ENCODE results near the gene GOSR2. TPM values are rescaled to one million over a fixed set of nuclear protein-coding genes. Genes with fewer than 3 reads are reported as not detected.

Gene GOSR2
- total and polyA plus RNA-seq, 2 donors from 2014 or later: 61.4 to 68.2 TPM

DNA sequence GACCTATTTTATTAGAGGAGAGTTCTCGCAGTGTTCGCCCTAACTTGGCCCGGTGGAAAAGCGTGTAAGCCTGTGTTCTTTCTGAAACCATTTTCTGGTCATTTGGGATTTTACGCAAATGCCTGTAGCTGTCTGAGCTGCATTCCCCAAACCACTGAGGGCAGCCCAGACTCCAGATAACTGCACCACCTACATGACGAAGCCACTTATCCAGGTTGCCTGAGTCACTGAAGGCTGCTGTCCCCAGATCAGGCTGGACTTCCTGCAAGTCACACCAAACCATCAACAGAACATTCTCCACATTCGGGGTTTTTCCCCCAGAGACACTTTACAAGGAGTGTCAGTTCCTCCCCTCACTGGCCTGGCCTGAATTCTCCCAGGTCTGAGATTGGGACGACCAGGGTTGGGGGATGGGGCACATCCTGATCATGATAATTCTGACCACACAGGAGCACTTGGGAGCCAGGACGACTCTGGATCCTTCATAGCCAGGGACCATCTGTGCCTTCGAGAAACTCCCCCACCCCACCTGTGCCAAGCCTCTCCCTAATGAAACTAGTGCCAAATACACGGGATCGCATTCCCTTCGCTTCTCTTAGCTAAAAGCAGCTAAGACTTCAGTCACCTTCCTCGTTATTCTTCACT, 53.8 kb downstream of the GOSR2 start:
- Histone ChIP-seq H3K4me3 (ENCODE audit: low read length in 3 of 3) (no peak overlapping the region), H3K9me3 (ENCODE audit: control insufficient read depth in 2 of 3, insufficient read depth in 1 of 3, low read length in 3 of 3) (no peaks in the 10 kb centered on the region), H3K27me3 (ENCODE audit: control insufficient read depth, insufficient read depth, low read length) (peaks cover 21% of the 10 kb centered on the region), H3K9ac (ENCODE audit: low read length in 3 of 3) (no peak overlapping the region), H3K36me3 (ENCODE audit: control insufficient read depth in 2 of 3, insufficient read depth in 3 of 3, low read length in 3 of 3) (no peaks in the 10 kb centered on the region), H3K27ac (ENCODE audit: low read depth in 2 of 2, low read length in 2 of 2) (no peak overlapping the region), H3K4me1 (ENCODE audit: control insufficient read depth in 2 of 3, insufficient read depth in 2 of 3, low read depth in 1 of 3, low read length in 3 of 3) (peaks cover 0 to 8% (median 0%) of the 10 kb centered on the region in 3 donors)
- FAIRE-seq: no peak
- intact Hi-C loops (cut with DNase I): no loop called here
- TF ChIP-seq, protein P1, sequence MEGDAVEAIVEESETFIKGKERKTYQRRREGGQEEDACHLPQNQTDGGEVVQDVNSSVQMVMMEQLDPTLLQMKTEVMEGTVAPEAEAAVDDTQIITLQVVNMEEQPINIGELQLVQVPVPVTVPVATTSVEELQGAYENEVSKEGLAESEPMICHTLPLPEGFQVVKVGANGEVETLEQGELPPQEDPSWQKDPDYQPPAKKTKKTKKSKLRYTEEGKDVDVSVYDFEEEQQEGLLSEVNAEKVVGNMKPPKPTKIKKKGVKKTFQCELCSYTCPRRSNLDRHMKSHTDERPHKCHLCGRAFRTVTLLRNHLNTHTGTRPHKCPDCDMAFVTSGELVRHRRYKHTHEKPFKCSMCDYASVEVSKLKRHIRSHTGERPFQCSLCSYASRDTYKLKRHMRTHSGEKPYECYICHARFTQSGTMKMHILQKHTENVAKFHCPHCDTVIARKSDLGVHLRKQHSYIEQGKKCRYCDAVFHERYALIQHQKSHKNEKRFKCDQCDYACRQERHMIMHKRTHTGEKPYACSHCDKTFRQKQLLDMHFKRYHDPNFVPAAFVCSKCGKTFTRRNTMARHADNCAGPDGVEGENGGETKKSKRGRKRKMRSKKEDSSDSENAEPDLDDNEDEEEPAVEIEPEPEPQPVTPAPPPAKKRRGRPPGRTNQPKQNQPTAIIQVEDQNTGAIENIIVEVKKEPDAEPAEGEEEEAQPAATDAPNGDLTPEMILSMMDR (IDR thresholded peaks at IDR 0.05; ENCODE audit: borderline replicate concordance, extremely low read depth, insufficient read depth): no peak
- DNase-seq: peak in 1 of 5 donors; percentile 18

DNA sequence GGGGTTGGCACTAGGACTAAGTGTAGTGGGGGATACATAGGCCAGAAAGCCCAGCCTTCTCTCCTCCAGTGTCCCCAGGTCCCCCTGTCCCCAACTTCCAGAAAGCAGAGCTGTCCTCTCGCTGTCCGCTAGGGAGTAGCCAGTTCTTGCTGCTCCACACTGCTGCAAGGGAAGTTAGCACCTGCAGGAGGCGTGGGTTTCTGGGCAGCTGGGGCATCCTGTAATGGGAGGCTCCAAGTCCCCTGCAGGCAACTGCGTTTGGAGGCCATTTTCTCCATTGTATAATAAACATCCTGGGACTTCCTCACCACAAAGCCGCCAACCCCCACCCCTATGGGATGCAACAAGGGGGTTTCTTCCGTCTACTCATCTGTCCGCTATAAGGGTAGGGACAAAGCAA, 54.4 kb downstream of the GOSR2 start:
- FAIRE-seq: no peak
- Histone ChIP-seq H3K9ac (ENCODE audit: low read length in 3 of 3) (no peak overlapping the region), H3K27me3 (ENCODE audit: control insufficient read depth, insufficient read depth, low read length) (peaks cover 21% of the 10 kb centered on the region), H3K9me3 (ENCODE audit: control insufficient read depth in 2 of 3, insufficient read depth in 1 of 3, low read length in 3 of 3) (no peaks in the 10 kb centered on the region), H3K27ac (ENCODE audit: low read depth in 2 of 2, low read length in 2 of 2) (no peak overlapping the region), H3K4me3 (ENCODE audit: low read length in 3 of 3) (no peak overlapping the region), H3K36me3 (ENCODE audit: control insufficient read depth in 2 of 3, insufficient read depth in 3 of 3, low read length in 3 of 3) (no peaks in the 10 kb centered on the region), H3K4me1 (ENCODE audit: control insufficient read depth in 2 of 3, insufficient read depth in 2 of 3, low read depth in 1 of 3, low read length in 3 of 3) (peaks cover 0 to 8% (median 0%) of the 10 kb centered on the region in 3 donors)
- intact Hi-C loops (cut with DNase I): no loop called here
- DNase-seq: peak; percentile 39 to 82 (median 80)
- TF ChIP-seq, protein P1 (IDR thresholded peaks at IDR 0.05; ENCODE audit: borderline replicate concordance, extremely low read depth, insufficient read depth): no peak

DNA sequence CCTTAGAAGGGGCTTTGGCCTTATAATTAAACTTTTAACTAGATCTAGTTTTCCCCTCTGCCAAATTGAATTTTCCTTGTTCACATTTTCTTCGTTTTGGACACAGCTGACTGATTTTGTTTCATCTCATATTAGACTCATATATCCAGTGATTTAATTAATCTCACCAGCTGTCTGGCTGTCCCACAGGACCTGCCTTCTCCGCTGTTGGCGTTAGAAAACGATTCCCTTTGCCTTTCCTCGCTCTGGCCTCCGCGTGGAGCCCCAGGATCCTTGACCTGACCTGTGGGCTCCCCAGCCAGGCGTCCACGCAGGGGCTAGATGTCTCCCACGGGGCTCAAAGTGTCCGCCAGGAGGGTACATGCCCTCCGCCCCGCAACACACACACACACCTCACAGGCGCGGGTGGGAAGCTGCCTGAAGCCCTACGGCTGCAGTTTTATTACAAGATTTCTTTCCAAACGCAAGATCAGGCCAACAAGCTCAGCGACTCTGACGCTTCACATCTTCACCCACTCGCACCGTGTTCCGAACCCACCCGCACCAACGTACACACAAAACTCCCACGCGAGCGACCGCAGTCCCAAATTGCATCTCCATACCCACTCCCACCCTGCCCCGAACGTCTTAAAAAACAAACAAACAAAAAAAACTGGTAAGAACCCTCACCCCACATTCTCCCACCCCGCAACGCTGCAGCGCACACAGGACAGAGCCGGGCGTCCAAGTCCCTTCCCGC, 55.0 kb downstream of the GOSR2 start:
- DNase-seq: peak in 1 of 5 donors; percentile 52

More for the DNA sequence above, 55.0 kb downstream of the GOSR2 start:
- H3K4me1 ChIP-seq (ENCODE audit: control insufficient read depth in 2 of 3, insufficient read depth in 2 of 3, low read depth in 1 of 3, low read length in 3 of 3): peaks cover 0 to 8% (median 0%) of the 10 kb centered on the region in 3 donors
- H3K36me3 ChIP-seq (ENCODE audit: control insufficient read depth in 2 of 3, insufficient read depth in 3 of 3, low read length in 3 of 3): no peaks in the 10 kb centered on the region
- H3K27ac ChIP-seq (ENCODE audit: low read depth in 2 of 2, low read length in 2 of 2): no peak overlapping the region
- no peaks in the 10 kb centered on the region for H3K9me3 ChIP-seq (ENCODE audit: control insufficient read depth in 2 of 3, insufficient read depth in 1 of 3, low read length in 3 of 3)
- no peak for FAIRE-seq
- H3K27me3 ChIP-seq (ENCODE audit: control insufficient read depth, insufficient read depth, low read length): peaks cover 21% of the 10 kb centered on the region
- H3K9ac ChIP-seq (ENCODE audit: low read length in 3 of 3): no peak overlapping the region
- intact Hi-C loops (cut with DNase I): no loop called here
- H3K4me3 ChIP-seq (ENCODE audit: low read length in 3 of 3): no peak overlapping the region
- TF ChIP-seq, protein P1 (IDR thresholded peaks at IDR 0.05; ENCODE audit: borderline replicate concordance, extremely low read depth, insufficient read depth): no peak

Data from kidney (tissue), 14 donors.